ENCODE measurements around the gene PRKAB1. TPM values are rescaled to one million over a fixed set of nuclear protein-coding genes. Genes with fewer than 3 reads are reported as not detected.

Gene PRKAB1
- total RNA-seq, 1 donor from 2014 or later: 68.3 TPM

DNA sequence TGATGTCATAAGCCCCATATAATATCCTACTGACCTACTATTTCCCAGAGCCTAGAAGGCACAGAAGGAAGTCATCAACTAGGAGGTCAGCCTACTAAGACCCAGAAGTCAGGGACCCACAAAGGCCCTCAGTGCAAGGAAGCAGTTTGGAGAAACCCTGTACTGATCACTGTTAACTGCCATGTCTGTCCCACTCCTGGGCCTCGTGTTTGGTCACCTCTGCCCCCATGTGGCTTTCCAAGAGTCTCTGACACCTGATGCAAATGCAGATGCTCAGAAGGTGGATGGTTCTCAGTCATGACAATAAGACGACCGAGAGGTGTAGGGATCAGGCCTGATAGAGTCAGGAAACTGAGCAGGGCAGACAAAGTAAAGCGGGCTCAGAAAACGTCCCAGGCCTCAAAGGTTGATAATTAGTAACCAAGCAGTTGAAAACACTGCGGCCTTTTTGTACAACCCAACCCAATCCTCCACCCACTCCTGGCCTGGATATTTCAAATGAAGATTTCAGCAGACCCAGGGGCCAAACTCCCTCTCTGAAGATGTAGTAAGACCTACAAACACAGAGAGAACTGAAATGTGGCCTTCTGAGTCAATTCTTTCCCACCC, 23.4 kb downstream of the PRKAB1 start:
- TF ChIP-seq POLR2A (IDR thresholded peaks at IDR 0.05) (no peak), POLR2AphosphoS5 (IDR thresholded peaks at IDR 0.05; ENCODE audit: insufficient read depth in 1 of 2, low read depth in 1 of 2) (no peak)
- TF ChIP-seq, protein P1, sequence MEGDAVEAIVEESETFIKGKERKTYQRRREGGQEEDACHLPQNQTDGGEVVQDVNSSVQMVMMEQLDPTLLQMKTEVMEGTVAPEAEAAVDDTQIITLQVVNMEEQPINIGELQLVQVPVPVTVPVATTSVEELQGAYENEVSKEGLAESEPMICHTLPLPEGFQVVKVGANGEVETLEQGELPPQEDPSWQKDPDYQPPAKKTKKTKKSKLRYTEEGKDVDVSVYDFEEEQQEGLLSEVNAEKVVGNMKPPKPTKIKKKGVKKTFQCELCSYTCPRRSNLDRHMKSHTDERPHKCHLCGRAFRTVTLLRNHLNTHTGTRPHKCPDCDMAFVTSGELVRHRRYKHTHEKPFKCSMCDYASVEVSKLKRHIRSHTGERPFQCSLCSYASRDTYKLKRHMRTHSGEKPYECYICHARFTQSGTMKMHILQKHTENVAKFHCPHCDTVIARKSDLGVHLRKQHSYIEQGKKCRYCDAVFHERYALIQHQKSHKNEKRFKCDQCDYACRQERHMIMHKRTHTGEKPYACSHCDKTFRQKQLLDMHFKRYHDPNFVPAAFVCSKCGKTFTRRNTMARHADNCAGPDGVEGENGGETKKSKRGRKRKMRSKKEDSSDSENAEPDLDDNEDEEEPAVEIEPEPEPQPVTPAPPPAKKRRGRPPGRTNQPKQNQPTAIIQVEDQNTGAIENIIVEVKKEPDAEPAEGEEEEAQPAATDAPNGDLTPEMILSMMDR (IDR thresholded peaks at IDR 0.05): no peak
- no peak overlapping the region for H3K27ac ChIP-seq
- no peaks in the 10 kb centered on the region for H3K36me3 ChIP-seq
- intact Hi-C loops (cut with DNase I): no loop called here
- H3K27me3 ChIP-seq: no peaks in the 10 kb centered on the region
- peaks cover 18% of the 10 kb centered on the region for H3K4me1 ChIP-seq
- no peak for DNase-seq (ENCODE audit: extremely low spot score in 2 of 2)
- H3K4me3 ChIP-seq: no peak overlapping the region
- H3K9me3 ChIP-seq: no peaks in the 10 kb centered on the region

- intact Hi-C loops (cut with DNase I): no loop called here
- Histone ChIP-seq H3K4me1 (peaks cover 18% of the 10 kb centered on the region), H3K27ac (no peak overlapping the region), H3K9me3 (no peaks in the 10 kb centered on the region), H3K4me3 (no peak overlapping the region), H3K36me3 (no peaks in the 10 kb centered on the region), H3K27me3 (no peaks in the 10 kb centered on the region)
- no peak for DNase-seq (ENCODE audit: extremely low spot score in 2 of 2)
- TF ChIP-seq POLR2A (IDR thresholded peaks at IDR 0.05) (no peak), POLR2AphosphoS5 (IDR thresholded peaks at IDR 0.05; ENCODE audit: insufficient read depth in 1 of 2, low read depth in 1 of 2) (no peak)
- TF ChIP-seq, protein P1 (IDR thresholded peaks at IDR 0.05): no peak
Measured at GRCh38 chr12:119692410-119692809, 24.5 kb downstream of the PRKAB1 start.

GRCh38 chr12:119692997-119693396, 25.1 kb downstream of the PRKAB1 start:
- Histone ChIP-seq H3K4me3 (no peak overlapping the region), H3K27me3 (no peaks in the 10 kb centered on the region), H3K27ac (no peak overlapping the region), H3K4me1 (peaks cover 18% of the 10 kb centered on the region), H3K36me3 (no peaks in the 10 kb centered on the region), H3K9me3 (no peaks in the 10 kb centered on the region)
- TF ChIP-seq POLR2A (IDR thresholded peaks at IDR 0.05) (no peak), POLR2AphosphoS5 (IDR thresholded peaks at IDR 0.05; ENCODE audit: insufficient read depth in 1 of 2, low read depth in 1 of 2) (peak in 1 of 2 donors; percentile 82)
- intact Hi-C loops (cut with DNase I): no loop called here
- DNase-seq (ENCODE audit: extremely low spot score in 2 of 2): no peak

DNA sequence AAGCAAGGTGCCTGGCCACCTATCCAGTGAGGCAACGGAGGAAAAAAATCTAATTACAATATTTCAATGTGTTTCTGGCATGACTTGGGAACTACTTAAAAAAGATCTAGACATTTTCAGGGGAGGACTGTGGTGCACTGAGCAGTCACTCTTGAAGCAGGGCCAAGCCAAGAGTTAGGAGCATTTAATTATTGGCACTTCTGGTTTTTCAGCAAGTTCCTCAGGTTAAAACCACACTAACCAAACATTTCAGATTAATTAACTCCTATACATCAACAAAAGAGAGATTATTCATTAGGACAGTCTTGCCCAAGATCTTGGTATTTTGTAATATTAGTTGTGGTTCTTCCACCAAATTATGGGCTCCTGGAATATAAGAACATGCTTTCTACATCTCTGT, 25.6 kb downstream of the PRKAB1 start:
- Histone ChIP-seq H3K27me3 (no peaks in the 10 kb centered on the region), H3K4me3 (no peak overlapping the region), H3K9me3 (no peaks in the 10 kb centered on the region), H3K4me1 (peaks cover 18% of the 10 kb centered on the region), H3K27ac (no peak overlapping the region), H3K36me3 (no peaks in the 10 kb centered on the region)
- intact Hi-C loops (cut with DNase I): no loop called here
- no peak for DNase-seq (ENCODE audit: extremely low spot score in 2 of 2)
- TF ChIP-seq POLR2A (IDR thresholded peaks at IDR 0.05) (no peak), POLR2AphosphoS5 (IDR thresholded peaks at IDR 0.05; ENCODE audit: insufficient read depth in 1 of 2, low read depth in 1 of 2) (no peak)
- TF ChIP-seq, protein P1 (IDR thresholded peaks at IDR 0.05): no peak

GRCh38 chr12:119694111-119694510, 26.2 kb downstream of the PRKAB1 start:
- Histone ChIP-seq H3K27me3 (no peaks in the 10 kb centered on the region), H3K27ac (no peak overlapping the region), H3K9me3 (no peaks in the 10 kb centered on the region), H3K4me1 (peaks cover 18% of the 10 kb centered on the region), H3K4me3 (no peak overlapping the region), H3K36me3 (no peaks in the 10 kb centered on the region)
- no peak for DNase-seq (ENCODE audit: extremely low spot score in 2 of 2)
- intact Hi-C loops (cut with DNase I): no loop called here
- TF ChIP-seq POLR2AphosphoS5 (IDR thresholded peaks at IDR 0.05; ENCODE audit: insufficient read depth in 1 of 2, low read depth in 1 of 2) (no peak), POLR2A (IDR thresholded peaks at IDR 0.05) (no peak)
- TF ChIP-seq, protein P1 (IDR thresholded peaks at IDR 0.05): no peak

All from vagina (tissue), 2 donors.